ENCODE data around the gene CLEC2D.

The CLEC2D gene

DNA sequence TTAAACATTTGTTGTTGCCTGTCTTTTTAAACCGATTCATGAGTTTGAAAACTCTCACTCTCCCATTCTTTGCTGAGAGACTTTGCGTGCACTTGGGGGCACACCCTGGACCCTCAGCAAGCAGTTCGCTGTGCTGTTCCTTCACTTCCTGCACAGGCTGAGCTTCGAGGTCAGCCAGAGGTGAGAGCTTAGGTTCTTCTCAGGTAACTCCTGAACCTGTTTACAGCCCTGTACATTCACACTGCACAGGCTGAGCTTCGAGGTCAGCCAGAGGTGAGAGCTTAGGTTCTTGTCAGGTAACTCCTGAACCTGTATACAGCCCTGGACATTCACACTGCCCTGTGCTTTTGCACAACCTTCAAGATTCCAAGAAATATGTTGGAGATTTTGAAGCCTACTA is 73.1 kb downstream of the CLEC2D start:
- no peak for DNase-seq (ENCODE audit: low spot score)
- TF ChIP-seq, protein P1, sequence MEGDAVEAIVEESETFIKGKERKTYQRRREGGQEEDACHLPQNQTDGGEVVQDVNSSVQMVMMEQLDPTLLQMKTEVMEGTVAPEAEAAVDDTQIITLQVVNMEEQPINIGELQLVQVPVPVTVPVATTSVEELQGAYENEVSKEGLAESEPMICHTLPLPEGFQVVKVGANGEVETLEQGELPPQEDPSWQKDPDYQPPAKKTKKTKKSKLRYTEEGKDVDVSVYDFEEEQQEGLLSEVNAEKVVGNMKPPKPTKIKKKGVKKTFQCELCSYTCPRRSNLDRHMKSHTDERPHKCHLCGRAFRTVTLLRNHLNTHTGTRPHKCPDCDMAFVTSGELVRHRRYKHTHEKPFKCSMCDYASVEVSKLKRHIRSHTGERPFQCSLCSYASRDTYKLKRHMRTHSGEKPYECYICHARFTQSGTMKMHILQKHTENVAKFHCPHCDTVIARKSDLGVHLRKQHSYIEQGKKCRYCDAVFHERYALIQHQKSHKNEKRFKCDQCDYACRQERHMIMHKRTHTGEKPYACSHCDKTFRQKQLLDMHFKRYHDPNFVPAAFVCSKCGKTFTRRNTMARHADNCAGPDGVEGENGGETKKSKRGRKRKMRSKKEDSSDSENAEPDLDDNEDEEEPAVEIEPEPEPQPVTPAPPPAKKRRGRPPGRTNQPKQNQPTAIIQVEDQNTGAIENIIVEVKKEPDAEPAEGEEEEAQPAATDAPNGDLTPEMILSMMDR (IDR thresholded peaks at IDR 0.05) = no peak
- Histone ChIP-seq H3K27ac (no peak overlapping the region), H3K4me3 (no peak overlapping the region)

DNA sequence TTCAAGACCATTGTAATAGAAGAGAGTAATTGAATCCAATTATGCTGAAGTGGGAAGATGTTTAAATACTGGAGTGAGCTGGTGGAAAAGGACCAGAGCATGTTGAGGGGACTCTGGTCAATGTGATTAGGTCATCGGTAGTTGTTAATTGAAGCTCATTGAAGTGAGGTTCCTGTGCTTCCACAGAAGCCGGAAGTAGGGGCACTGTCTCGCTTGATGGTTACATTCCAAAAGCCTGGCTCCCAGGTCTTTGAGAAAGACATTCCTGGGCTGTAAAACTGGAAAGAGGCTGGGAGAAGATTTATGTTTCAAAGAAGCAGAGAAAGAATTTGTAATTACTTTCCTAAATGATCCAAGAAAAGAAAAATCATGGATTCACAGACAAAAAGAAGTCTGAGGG is 75.7 kb downstream of the CLEC2D start:
- no peak for DNase-seq (ENCODE audit: low spot score)
- TF ChIP-seq, protein P1 (IDR thresholded peaks at IDR 0.05) = no peak
- no peak overlapping the region for H3K27ac ChIP-seq
- H3K4me3 ChIP-seq = no peak overlapping the region
